Liver (tissue), 3 donors: Measurements from ENCODE around the gene PLEKHO2.

Experiments
- ATF3 ChIP-seq: IDR thresholded peaks from 2 replicates; pipeline ENCODE4 v1.6.1; 2016; ENCODE audit warnings: antibody characterized with exemption
- FOXA1 ChIP-seq: IDR thresholded peaks from 2 replicates; pipeline ENCODE4 v1.6.1; 2016; ENCODE audit warnings: antibody characterized with exemption
- JUND ChIP-seq, 2 donors: IDR thresholded peaks; 2 replicates each; pipeline ENCODE4 v1.6.1; 2016; ENCODE audit warnings: antibody characterized with exemption in 2 of 2
- MAX ChIP-seq: IDR thresholded peaks from 2 replicates; pipeline ENCODE4 v1.6.1; 2016; ENCODE audit warnings: antibody characterized with exemption
- NR2F2 ChIP-seq: IDR thresholded peaks from 2 replicates; pipeline ENCODE4 v1.6.1; 2016; ENCODE audit warnings: antibody characterized with exemption
- RAD21 ChIP-seq, 2 donors: IDR thresholded peaks; 2 replicates each; pipeline ENCODE4 v1.6.1; 2016; ENCODE audit warnings: antibody characterized with exemption in 2 of 2, mild to moderate bottlenecking in 2 of 2
- REST ChIP-seq: IDR thresholded peaks from 2 replicates; pipeline ENCODE4 v1.6.1; 2016; ENCODE audit warnings: antibody characterized with exemption, mild to moderate bottlenecking
- SP1 ChIP-seq: IDR thresholded peaks from 2 replicates; pipeline ENCODE4 v1.6.1; 2018; ENCODE audit warnings: antibody characterized with exemption, mild to moderate bottlenecking
- TAF1 ChIP-seq: conservative IDR thresholded peaks from 2 replicates; pipeline ENCODE4 v1.6.1; 2016; ENCODE audit warnings: antibody characterized with exemption, mild to moderate bottlenecking
- ZBTB33 ChIP-seq: IDR thresholded peaks from 2 replicates; pipeline ENCODE4 v1.6.1; 2016; ENCODE audit warnings: antibody characterized with exemption
- TF ChIP-seq, protein P1 (sequence below): fragments of 150-350 bp; IDR thresholded peaks from 2 replicates; pipeline ENCODE4 v1.5.1; 2017; ENCODE audit warnings: improper control_type of control experiment, low read depth, low read length; ENCODE audit not compliant: missing input control
- donor health status: healthy.
- donor health status: healthy.

DNA sequence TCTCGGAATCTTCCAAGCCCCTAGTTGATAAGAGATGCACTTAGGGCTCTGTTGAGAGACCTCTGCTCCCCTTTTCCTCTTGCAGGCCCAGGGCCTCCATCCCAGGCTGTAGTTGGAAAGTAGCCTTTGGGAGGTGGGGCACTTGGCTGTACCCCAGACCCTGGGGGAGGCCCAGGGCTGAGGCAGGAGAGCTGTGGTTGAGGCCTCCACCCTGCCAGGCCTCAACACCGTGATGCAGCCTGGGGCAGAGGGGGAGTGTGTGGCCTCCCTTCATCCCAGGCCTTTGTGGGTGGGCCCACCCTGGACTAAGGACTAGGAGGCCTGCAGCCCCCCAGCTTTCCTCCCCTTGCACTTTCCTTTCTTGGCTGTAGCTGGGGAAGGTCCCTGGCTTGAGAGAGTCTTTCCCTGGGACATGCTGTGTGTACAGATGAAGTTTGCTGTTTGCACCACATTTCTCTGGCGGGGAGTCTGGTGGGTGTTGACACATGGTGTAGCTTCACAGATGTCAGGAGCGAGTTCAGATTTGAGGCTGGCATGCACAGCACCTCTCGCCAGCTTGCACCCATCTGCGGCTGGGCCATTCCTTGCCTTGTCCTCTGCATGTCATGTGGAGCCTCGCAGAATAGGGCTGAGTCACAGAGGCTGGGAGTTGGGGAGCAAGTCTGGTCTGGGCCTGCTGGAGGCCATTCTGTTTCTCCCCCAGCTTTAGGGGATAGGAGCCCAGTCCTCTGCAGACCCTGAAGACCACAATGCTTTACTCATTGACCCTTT lies 13.7 kb downstream of the PLEKHO2 start:
- TF ChIP-seq, protein P1, sequence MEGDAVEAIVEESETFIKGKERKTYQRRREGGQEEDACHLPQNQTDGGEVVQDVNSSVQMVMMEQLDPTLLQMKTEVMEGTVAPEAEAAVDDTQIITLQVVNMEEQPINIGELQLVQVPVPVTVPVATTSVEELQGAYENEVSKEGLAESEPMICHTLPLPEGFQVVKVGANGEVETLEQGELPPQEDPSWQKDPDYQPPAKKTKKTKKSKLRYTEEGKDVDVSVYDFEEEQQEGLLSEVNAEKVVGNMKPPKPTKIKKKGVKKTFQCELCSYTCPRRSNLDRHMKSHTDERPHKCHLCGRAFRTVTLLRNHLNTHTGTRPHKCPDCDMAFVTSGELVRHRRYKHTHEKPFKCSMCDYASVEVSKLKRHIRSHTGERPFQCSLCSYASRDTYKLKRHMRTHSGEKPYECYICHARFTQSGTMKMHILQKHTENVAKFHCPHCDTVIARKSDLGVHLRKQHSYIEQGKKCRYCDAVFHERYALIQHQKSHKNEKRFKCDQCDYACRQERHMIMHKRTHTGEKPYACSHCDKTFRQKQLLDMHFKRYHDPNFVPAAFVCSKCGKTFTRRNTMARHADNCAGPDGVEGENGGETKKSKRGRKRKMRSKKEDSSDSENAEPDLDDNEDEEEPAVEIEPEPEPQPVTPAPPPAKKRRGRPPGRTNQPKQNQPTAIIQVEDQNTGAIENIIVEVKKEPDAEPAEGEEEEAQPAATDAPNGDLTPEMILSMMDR: no peak
- no peak for TF ChIP-seq MAX
- TF ChIP-seq RAD21 (IDR thresholded peaks at IDR 0.05): no peak
- no peak for TF ChIP-seq SP1
- no peak for TF ChIP-seq FOXA1
- no peak for TF ChIP-seq TAF1
- TF ChIP-seq ATF3: no peak
- no peak for TF ChIP-seq ZBTB33
- TF ChIP-seq REST: no peak
- TF ChIP-seq NR2F2: no peak
- no peak for TF ChIP-seq JUND (IDR thresholded peaks at IDR 0.05)
